Heart left ventricle (tissue), 16 donors: ENCODE measurements around the gene CCSER1. TPM values are rescaled to one million over a fixed set of nuclear protein-coding genes. Genes with fewer than 3 reads are reported as not detected.
A peak's percentile ranks its signal among the peaks of the same experiment; 100 is the strongest.

Source experiments
- ATAC-seq, 4 donors: fragments of 200-7000 bp; cut with Tn5 transposase; one replicate each; pipeline ENCODE4 v1.9.1; 2020 to 2022; ENCODE audit warnings: moderate library complexity in 4 of 4, mild to moderate bottlenecking in 3 of 4, moderate number of reproducible peaks in 1 of 4
- DNase-seq, 5 donors: peaks; one replicate each; pipeline ENCODE4 v3.0.0-alpha.2; 2020
- H3K27ac ChIP-seq, 12 donors: fragments of 200-600 bp; sonication (generic) in 4 of 12; one replicate each; pipeline versions ENCODE4 v1.5.0 to v1.8.0; 2016 to 2022; ENCODE audit warnings: mild to moderate bottlenecking in 2 of 12
- H3K27me3 ChIP-seq, 9 donors: fragments of 200-600 bp; sonication (generic) in 2 of 9; one replicate each; pipeline versions ENCODE4 v1.5.1 to v1.8.0; 2016 to 2022; ENCODE audit warnings: mild to moderate bottlenecking in 3 of 9
- H3K36me3 ChIP-seq, 9 donors: fragments of 200-600 bp; sonication (generic) in 2 of 9; one replicate each; pipeline versions ENCODE4 v1.5.0 to v1.8.0; 2018 to 2022; ENCODE audit warnings: mild to moderate bottlenecking in 2 of 9
- H3K4me1 ChIP-seq, 12 donors: fragments of 200-600 bp; sonication (generic) in 4 of 12; one replicate each; pipeline versions ENCODE4 v1.5.0 to v1.8.0; 2016 to 2022; ENCODE audit warnings: mild to moderate bottlenecking in 3 of 12
- H3K4me3 ChIP-seq, 12 donors: fragments of 200-600 bp; sonication (generic) in 4 of 12; one replicate each; pipeline versions ENCODE4 v1.5.0 to v1.8.0; 2017 to 2022; ENCODE audit warnings: mild to moderate bottlenecking in 9 of 12, moderate library complexity in 4 of 12
- H3K9me3 ChIP-seq, 12 donors: fragments of 200-600 bp; sonication (generic) in 4 of 12; one replicate each; pipeline versions ENCODE4 v1.5.0 to v1.8.0; 2016 to 2022; ENCODE audit warnings: mild to moderate bottlenecking in 1 of 12
- CTCF ChIP-seq, 12 donors: fragments of 200-600 bp; sonication (generic) in 4 of 12; IDR thresholded peaks; one replicate each; pipeline versions ENCODE4 v1.5.0 to v1.8.0; 2018 to 2022; ENCODE audit warnings: antibody characterized with exemption in 12 of 12, mild to moderate bottlenecking in 5 of 12
- POLR2A ChIP-seq, 2 donors: fragments of 450-650 bp; IDR thresholded peaks; one replicate each; pipeline ENCODE4 v1.6.1; 2017; ENCODE audit warnings: antibody characterized with exemption in 2 of 2, mild to moderate bottlenecking in 2 of 2, moderate library complexity in 2 of 2
- WGBS, 4 donors: extraction: QIAGEN DNeasy Blood & Tissue Kit in 2 of 4; methylation state at CpG; one replicate each; pipeline versions ENCODE4 v1.1.5 to v1.1.7; 2013 to 2018; 5-methylcytosine and 5-hydroxymethylcytosine counted together
- intact Hi-C, 10 donors: fragments of 100-400 bp; cut with DNase I; formaldehyde crosslinking; loops; one replicate each; pipeline versions ENCODE4 v1.11.1 to v1.14.2; 2022
- polyA plus RNA-seq, 2 donors: library from polyadenylated mRNA; stranded (reverse); fragments of 200-250 nt; gene quantifications; one replicate each; pipeline ENCODE4 v1.2.3, GENCODE V29; 2013
- total RNA-seq, 9 donors: library from RNA; depleted of rRNA in 2 of 9; stranded (reverse); fragments of >200 nt in 2 of 9; fragmentation: NEBNext Ultra II Directional in 3 of 9; extraction: Animal tissue kit (Norgen Biotek cat#: 25700) in 3 of 9; gene quantifications; one replicate each; pipeline versions ENCODE4 v1.1.0 to v1.2.4, GENCODE V29; 2016 to 2023
- donor health status: ischemic (EF 13 %, LVEDD 7.1; RV severe dilation, severe dysfunction).
- donor health status: healthy with polysubstance abuse.
- donor health status: DM: no; HTN: yes; CAD: no.
- donor health status: DM: no; HTN: no; CAD: no.
- donor health status: ischemic (EF 25% LVEDD 6.9; RV normal size, moderate dysfunction).
- donor health status: ischemic (EF 25% LVEDD 5.7; RV mildly dilated, moderate dysfunction).
- donor health status: healthy.
- donor health status: DM: yes; HTN: yes; CAD: no.
- donor health status: ischemic (EF 35%, LVEDD 5.7; RV mildly dilated, moderate dysfunction).
- donor health status: nonischemic (EF 11% LVEDD 7.7; RV severe dilation, severe dysfunction).
- donor health status: DM: yes; HTN: yes; CAD: no.
- donor health status: PGD.
- donor health status: ischemic (EF 29% LVEDD 5.4; RV normal size, mild dysfunction).
- donor health status: nonischemic (EF 23%, LVEDD 6.1; RV moderate dilation, normal function).

CCSER1 gene
- total and polyA plus RNA-seq, 11 donors, result 2.5 to 15.8 (median 12.2) TPM

GRCh38 chr4:91035276-91035675 is 908.1 kb downstream of the CCSER1 start:
- no peak for TF ChIP-seq POLR2A (IDR thresholded peaks at IDR 0.05)
- no peak for DNase-seq
- H3K27ac ChIP-seq, result no peak overlapping the region
- H3K36me3 ChIP-seq, result no peaks in the 10 kb centered on the region
- H3K27me3 ChIP-seq, result no peaks in the 10 kb centered on the region
- no peak overlapping the region for H3K4me3 ChIP-seq
- no peak for ATAC-seq
- H3K4me1 ChIP-seq, result no peaks in the 10 kb centered on the region
- H3K9me3 ChIP-seq, result no peaks in the 10 kb centered on the region
- intact Hi-C loops, result no loop called here
- WGBS, 4 donors, result 67 to 77% (median 71%) methylated on average over 2 of the region's 2 CpGs

- TF ChIP-seq CTCF (IDR thresholded peaks at IDR 0.05) (no peak), POLR2A (IDR thresholded peaks at IDR 0.05) (no peak)
- Histone ChIP-seq H3K27me3 (no peaks in the 10 kb centered on the region), H3K4me1 (no peaks in the 10 kb centered on the region), H3K36me3 (no peaks in the 10 kb centered on the region), H3K27ac (no peak overlapping the region), H3K9me3 (no peaks in the 10 kb centered on the region), H3K4me3 (no peak overlapping the region)
- ATAC-seq (no peak), DNase-seq (no peak)
- 76 to 93% (median 84%) methylated on average over 1 of the region's 1 CpG for WGBS, 4 donors
- intact Hi-C loops, result loop anchor here in 1 of 10 donors (2.0 kb wide), 1 partner anchor 41 kb away; no protein-coding TSS in a partner anchor
These were observed 910.8 kb downstream of the CCSER1 start for GRCh38 chr4:91037951-91038350.

GRCh38 chr4:91057871-91058270 is 930.7 kb downstream of the CCSER1 start:
- intact Hi-C loops, result no loop called here

GRCh38 chr4:91058345-91058744 is 931.2 kb downstream of the CCSER1 start:
- ATAC-seq, result no peak
- TF ChIP-seq CTCF (IDR thresholded peaks at IDR 0.05), result no peak
- no peak for TF ChIP-seq POLR2A (IDR thresholded peaks at IDR 0.05)
- no peaks in the 10 kb centered on the region for H3K27me3 ChIP-seq
- intact Hi-C loops, result no loop called here
- no peaks in the 10 kb centered on the region for H3K4me1 ChIP-seq
- no peak overlapping the region for H3K4me3 ChIP-seq
- DNase-seq, result no peak
- H3K27ac ChIP-seq, result no peak overlapping the region
- H3K36me3 ChIP-seq, result no peaks in the 10 kb centered on the region
- H3K9me3 ChIP-seq, result peaks cover 0 to 9% (median 0%) of the 10 kb centered on the region in 12 donors

More at GRCh38 chr4:91057871-91058270, 930.7 kb downstream of the CCSER1 start:
- Histone ChIP-seq H3K4me1 (no peaks in the 10 kb centered on the region), H3K36me3 (no peaks in the 10 kb centered on the region), H3K4me3 (no peak overlapping the region), H3K9me3 (peaks cover 0 to 9% (median 0%) of the 10 kb centered on the region in 12 donors), H3K27me3 (no peaks in the 10 kb centered on the region), H3K27ac (no peak overlapping the region)
- TF ChIP-seq CTCF (IDR thresholded peaks at IDR 0.05), result no peak
- no peak for TF ChIP-seq POLR2A (IDR thresholded peaks at IDR 0.05)
- DNase-seq (no peak), ATAC-seq (no peak)

- TF ChIP-seq CTCF (IDR thresholded peaks at IDR 0.05), result no peak
- TF ChIP-seq POLR2A (IDR thresholded peaks at IDR 0.05), result no peak
- no peak for ATAC-seq
- no peak overlapping the region for H3K4me3 ChIP-seq
- H3K9me3 ChIP-seq, result no peaks in the 10 kb centered on the region
- 13 to 41% (median 24%) methylated on average over 2 of the region's 2 CpGs for WGBS, 4 donors
- H3K27me3 ChIP-seq, result no peaks in the 10 kb centered on the region
- intact Hi-C loops, result no loop called here
- peak in 1 of 5 donors; percentile 8 for DNase-seq
- H3K4me1 ChIP-seq, result peaks cover 0 to 8% (median 4%) of the 10 kb centered on the region in 12 donors
- no peaks in the 10 kb centered on the region for H3K36me3 ChIP-seq
- H3K27ac ChIP-seq, result no peak overlapping the region
These were observed 937.1 kb downstream of the CCSER1 start for GRCh38 chr4:91064157-91064853.
